ENCODE data around the gene PAX5.
A peak's percentile ranks its signal among the peaks of the same experiment; 100 is the strongest.

PAX5 gene

DNA sequence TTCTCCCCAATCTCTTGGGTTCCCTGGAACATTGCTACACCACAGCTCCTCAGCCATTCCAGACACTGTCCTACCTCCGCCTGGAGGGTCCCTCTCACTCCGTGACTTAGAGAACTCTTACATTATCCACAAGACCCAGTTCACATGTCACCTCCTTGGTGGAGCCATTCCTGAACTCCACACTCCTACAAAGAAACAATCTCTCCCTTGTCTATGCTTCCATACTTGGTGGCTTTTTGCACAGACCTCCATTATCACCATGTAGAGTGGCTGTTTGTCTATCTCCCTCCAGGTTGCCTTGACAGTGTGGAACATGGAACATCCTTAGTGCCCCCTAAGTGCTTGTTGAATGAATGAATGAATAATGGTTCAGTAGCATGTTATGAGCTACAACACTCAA is 105.9 kb downstream of the PAX5 start:
- no peak for DNase-seq

DNA sequence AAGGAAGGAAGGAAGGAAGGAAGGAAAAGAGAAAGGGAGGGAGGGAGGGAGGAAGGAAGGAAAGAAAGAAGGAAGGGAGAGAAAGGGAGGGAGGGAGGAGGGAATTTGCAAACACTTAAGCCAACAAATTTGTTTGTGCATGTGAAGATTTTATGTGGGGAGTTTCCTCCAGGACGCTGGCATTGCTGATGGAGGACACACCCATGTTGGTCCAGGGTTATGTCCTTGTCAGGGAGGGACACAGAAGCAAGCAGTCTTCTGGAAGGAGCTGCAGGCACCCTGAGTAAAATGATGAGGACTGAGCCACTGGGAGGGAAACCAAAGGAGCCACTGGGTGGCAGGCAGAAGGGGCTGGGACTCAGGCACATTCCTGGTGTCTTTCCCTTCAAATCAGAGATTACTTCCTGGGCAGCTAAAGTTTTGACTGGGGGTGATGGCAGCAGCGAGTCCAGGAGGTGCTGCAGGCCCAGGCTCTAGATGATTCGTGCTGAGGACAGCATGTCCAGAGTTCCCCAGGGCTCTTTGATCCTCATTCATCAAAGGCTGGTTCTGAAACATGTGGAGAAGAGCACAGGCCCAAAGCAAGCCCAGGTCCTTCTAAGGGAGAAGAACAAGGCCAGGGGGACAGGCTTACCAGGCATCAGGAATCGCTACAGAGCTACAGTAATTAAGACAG is 109.2 kb downstream of the PAX5 start:
- no peak for DNase-seq

DNA sequence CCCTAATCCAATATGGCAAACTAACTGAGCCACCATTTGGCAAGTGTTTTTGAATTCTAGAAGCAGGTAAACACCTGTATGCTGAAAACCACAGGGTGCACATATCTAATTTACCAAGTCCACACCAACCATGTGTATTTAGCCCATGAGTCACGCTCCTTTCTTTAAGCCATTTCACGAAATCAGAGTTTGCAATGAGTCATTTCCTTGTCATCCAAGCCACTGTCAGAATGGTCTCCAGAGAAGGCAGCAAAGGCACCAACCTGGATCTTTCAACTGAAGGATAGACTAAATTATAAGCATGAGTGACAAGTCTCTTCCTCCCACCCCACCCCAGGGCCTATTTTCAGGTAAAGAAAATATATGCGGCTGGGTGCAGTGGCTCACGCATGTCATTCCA is 110.0 kb downstream of the PAX5 start:
- DNase-seq = no peak

DNA sequence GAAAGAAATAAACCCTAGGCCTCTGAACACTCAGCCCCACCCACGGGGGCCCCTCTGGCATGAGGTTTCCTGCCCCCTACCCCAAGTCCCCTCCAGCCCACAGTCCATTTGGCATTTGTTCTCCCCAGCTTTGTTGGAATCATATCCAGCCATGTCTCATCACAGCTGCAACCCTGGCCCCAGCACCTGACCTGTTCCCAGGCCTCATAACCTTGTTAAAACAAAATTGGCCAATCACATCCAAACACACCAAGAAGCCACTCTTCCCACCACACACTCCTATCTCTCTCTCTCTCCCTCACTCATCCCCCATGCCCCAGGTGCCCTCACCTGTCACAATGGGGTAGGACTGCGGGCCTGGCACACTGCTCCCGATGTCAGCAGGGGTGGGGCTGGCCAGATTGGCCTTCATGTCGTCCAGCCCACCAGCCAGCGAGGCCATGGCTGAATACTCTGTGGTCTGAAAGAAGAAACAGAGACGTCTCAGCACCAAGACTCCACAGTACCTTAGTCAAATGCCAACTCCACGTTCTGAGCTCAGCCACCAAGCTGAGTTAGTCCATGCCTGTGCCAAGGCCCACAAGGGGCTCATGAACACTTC is 110.9 kb downstream of the PAX5 start:
- DNase-seq = no peak

DNA sequence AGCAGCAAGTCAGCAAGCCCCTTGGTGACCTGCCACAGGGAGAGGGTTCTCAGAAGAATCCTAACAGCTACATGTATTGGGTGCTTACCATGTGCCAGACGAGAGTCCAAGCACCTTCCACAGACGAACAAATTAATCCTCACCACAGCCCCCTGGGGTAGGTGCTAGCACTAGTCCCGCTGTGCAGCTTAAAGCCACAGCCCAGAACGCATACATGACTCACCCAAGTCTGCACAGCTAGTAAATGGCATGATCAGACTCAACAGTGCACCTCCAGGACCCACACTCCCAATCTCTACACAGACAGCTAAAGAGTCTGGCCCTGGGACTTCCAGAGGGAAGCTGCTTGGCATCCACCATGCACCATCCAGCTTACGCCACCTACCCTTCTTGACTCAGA is 111.5 kb downstream of the PAX5 start:
- no peak for DNase-seq

DNA sequence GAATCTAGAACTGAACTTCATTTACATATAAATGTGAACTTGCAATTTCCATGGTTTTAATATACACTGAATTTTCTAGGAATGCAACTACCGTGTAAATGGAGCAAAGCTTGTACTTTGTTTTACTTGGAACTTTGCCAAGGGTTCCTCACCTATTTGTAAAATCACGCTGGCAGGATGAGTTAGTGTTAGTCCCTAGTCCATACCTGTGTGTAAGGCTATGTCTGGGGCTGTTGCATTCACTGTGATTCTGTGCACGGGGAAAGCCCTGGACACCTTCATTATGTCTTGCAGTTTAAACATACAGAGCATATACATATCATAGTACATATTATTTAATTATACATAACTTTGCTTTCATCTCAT is 119.9 kb downstream of the PAX5 start:
- DNase-seq = peak; percentile 47

DNA sequence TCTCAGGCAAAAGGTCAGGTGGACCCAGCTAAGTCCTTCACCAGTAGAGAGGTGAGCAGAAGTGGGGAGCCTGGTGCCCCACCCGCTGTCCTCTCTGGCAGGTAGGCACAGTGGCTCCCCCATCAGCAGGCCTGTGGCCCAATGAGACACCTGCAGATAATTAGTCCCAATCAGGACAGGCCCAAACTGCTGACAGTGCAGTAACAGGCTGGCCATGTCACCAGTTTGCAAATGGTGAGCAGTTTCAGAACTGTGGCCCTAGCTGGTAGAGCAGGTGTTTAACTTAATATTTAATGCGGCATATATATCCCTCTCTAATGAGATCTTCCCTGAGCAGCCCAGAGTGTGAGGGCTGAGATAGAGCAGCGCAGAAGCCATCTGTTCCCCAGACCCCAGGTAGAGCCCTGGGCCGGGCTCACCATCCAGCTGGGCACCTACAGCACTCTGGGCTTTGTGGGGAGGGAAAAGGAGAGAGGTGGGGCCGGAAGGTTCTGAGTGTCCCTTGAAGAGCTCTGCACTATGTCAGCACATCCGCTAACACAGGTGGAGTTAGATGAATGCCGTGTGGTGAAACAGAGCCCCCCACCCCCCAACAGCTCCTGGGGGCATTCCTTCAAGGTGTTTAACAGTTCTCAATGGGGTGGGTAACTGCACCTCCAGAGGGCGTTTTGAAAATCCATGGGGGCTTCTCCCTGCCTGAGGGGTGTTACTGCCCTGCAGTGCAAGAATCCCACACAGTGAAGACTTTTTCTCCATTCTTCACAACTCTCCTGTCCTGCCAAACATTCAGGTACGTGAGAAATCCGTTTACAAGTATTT is 120.5 kb downstream of the PAX5 start:
- no peak for DNase-seq

DNA sequence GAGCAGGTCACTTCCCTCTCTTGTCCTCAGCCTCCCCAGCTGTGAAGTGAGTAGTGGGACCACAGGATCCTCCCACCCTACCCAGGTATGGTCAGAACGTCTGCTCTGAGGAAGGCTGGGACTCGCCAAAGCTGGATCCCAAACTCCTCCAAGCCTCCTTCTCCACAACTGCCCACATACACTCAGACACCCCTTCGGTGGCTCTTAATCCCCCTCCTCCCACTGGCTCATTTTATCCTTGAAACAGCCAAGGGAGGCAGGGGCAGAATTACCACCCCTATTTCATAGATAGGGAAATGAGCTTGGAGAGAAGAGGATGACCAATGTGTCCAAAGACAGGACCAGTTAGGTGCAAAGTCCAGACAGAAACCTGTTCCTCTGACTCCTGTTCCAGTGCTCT is 121.4 kb downstream of the PAX5 start:
- DNase-seq = no peak

DNA sequence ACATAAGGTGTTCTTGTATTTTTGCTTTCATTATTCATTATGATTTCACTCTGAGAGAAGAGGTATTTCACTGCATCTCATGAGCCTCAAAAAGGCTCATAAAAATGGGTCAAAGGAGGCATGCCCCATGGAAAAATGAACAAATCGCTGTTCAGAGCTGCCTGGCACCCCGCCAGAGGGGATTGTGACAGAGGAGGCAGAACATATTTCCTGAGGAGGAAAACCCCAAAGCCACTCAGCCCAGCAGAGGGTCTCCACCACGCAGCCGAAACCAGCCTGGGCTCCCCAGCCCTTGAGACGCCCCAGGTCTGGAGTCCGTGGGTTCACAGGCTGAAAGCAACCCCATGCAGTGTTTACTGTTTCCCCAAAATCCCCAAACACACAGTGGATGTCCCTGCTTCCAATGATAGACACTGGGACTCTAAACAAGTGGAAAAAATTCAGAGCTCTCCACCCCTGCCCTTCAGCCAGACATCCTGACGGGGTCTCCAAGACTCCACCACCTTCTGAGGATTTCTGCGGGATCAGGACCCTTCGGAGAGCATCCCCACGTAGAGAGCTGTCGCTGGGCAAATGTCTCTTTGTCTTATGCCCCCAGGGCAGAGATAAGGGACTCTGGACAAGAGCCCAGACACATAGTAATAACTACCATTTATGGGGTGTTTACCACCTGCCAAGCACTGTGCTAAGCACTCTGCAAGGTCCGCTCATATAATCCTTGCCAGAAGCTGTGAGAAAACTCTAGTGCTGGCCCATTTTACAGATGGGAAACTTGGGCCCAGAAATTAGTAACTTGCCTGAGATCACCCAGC is 122.3 kb downstream of the PAX5 start:
- DNase-seq = no peak

DNA sequence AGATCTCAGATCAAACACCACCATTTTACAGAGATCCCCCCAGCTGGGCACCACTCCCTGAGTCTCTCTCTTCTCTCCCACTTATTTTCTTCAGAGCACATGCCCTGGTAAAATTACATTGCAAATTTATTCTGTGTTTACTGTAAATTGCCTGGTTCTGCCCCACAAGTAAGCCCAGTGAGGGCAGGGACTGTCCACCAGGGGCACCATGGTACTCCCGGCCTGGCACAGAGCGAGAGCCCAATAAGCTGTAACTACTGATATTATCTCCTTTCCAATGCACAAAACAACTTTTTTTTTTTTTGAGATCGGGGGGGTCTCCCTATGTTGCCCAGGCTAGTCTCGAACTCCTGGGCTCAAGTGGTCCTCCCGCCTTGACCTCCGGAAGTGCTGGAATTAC is 123.0 kb downstream of the PAX5 start:
- no peak for DNase-seq

DNA sequence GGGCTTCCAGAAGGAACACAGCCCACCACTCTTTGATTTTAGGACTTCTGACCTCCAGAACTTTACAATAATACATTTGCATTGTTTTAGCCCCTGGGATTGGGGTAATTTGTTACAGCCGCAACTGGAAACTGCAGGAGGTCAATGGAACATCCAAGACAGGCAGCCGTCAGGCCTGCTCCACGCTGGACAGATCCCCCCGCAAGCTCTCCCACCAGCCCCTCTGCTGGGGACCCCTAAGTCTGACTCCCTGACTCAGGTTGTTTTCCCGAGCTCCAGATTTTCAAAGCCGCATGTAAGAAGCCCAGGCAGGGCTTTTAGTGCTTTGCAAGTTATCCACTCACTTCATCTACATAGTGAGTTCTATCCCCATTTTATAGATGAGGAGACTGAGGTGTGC is 127.6 kb downstream of the PAX5 start:
- DNase-seq = no peak

DNA sequence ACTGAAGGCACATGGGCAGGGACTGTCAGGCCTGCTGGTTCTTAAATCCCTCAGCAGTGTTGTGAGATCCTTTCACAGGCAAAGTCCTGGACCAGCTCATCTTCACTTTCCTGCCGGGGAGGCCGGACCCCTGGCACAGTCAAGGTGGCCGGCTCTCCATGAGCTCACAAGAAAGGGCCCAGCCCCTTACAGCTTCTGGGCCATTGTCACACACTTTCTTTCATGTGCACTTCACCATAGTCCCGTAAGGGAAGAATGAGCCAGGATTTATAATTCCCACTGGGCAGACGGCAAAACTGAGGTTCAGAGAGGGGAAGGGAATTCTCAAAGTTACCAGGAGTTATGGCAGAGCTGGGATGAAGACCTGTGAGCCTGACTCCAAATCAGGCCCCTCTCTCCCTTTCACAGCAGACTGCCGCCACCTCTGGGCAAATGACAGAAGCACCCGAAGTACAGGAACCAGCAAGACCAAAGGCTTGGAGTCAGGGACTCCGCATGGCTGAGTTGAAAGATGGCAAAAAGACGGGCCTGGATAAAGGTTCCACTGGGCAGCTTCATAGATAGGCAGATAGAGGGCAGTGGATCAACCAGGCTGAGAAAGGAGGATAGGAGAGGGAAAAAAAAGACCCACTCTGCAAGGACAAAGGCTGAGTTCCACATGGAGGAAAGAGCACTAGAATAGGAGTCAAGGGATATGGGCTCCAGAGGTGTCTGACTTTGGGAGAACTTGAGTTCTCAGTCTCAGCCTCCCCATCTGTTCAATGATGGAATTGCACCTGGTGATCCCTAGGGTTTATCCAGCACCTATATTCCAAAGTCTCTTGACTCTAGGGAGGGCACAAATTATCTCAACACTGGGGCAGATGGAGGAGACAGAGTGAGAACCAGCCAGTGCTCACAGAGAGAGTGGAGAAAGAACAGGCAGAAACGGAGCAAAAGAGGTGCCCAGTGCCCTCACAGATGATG is 128.7 kb downstream of the PAX5 start:
- no peak for DNase-seq

DNA sequence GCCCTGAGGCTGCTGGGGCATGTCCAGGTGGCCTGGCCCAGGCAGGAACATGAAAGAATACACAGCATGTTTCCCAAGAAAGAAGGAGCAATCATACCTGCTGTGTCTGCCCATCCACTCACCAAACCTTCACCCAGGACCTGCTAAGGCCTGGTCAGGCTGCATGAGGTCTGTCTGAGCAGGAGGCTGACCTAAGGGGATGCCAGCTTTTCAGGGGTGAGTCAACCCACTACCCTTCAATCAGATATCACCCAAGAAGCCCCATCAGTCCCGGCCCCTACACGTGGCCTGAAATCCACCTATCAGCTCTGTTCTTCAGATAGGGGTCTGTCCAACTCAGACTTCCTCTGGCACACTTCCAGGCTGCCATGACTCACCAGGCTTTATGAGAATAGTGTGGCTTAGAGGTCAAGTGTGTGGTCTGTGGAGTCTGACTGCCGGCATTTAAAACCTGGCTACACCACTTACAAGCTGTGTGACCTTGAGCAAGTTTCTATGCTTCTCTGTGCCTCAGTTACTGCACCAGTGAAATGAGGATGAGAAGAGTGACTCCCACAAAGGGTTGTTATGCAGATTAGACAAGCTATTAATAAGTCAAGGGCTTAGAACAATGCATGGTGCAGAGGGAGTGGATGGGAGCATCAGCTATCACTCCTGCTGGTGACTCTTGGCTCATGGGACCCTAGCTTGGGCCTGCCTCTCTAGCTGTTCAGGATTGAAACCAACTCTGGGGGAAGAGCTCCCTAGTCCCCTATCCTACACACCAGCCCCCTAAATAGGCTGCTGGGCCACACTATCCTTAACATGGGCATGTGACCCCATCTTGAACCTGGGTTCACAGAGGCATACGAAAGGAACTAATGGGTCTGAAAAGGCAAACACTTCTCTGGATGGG is 130.3 kb downstream of the PAX5 start:
- no peak for DNase-seq

DNA sequence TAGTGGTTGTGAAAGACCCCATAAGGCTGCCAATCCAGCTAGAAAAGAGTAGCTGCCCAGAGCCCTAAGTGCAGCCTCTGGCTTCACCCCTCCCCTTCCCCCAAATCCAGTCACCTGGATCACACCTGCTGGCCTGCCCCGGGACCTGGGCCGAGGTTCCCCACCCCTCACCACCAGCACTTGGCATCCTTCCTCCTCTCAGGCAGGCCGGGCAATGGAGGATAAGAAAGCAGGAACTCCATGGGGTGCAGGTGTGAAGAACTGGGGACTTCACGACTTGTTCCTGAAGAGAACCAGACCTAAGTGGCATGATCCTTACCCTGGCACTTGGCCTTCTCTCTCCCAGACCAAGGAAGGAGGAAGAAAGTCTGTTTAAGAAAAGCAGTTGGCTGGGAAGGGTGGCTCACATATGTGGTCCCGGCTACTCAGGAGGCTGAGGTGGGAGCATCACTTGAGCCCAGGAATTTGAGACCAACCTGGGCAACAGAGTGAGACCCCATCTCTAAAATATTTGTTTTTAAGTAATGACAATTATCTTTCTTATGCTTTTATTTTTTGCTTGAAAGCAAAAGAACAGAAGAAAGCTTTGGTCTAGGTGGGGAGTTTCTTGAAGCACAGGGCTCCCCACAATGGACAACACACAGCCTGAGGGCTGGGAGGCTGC is 131.1 kb downstream of the PAX5 start:
- DNase-seq = no peak

DNA sequence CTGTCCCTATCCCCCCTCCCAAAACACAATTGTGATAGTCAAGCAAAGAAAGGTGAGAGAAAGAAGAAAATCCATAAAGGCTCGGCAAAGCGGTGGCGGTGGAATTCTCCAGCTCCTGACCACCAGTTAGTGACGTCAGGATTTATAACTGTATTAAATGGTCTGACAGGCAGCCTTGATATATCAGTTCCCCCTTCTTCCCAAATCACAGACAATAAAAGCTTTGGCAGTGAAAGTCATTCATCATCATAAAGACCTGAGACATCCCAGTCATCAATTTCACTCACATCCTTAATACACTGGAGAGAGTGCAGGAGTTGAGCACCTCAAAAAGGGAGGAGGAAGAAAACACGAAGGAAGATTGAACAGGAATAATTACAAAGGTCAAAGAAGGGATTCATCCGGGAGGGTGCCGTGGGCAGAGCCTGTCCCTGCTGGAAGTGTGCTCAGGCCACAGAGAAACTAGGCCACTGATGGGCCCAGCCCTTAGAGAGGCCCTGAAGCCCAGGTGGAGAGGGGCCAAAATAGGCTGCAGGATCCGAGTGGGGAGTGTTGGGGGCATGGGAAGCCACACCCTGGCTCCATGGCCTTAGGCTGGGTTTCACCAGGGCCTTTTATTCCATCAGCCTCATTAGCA is 131.9 kb downstream of the PAX5 start:
- no peak for DNase-seq

DNA sequence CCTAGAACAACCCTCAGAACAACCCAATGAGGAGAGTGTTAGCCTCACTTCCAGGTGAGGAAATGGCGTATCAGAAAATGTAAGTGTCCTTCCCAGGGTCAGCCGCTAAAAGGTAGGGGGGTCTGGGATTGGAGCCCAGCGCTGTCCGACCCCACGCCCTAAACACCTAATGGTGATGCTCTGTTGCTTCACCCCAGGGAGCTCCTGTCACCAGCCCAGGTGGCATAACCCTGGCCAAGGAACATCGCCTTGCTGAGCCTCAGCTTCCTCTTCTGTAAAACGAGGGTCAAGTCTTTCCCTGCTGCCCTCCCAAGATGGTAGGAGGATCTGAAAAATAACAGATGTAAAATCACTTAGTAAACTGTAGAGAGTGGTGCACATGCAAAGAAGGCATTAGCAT is 132.5 kb downstream of the PAX5 start:
- no peak for DNase-seq

DNA sequence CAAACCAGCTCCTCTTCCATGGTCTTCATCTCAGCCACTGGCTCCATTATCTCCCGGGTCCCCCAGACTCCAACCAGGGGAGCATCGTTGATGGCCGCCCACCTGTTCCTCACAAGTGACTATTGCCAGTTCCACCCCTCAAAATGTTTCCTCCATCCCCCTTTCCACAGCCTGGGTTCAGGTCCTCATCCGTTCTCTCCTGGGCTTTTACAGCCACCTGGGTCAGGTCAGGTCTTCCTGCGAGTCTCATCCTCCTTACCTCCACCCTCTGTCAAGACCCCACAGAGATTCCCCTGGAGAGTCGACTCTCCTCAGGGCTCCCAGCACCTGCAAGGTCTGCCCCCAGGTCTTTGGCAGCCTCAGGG is 133.2 kb downstream of the PAX5 start:
- no peak for DNase-seq

DNA sequence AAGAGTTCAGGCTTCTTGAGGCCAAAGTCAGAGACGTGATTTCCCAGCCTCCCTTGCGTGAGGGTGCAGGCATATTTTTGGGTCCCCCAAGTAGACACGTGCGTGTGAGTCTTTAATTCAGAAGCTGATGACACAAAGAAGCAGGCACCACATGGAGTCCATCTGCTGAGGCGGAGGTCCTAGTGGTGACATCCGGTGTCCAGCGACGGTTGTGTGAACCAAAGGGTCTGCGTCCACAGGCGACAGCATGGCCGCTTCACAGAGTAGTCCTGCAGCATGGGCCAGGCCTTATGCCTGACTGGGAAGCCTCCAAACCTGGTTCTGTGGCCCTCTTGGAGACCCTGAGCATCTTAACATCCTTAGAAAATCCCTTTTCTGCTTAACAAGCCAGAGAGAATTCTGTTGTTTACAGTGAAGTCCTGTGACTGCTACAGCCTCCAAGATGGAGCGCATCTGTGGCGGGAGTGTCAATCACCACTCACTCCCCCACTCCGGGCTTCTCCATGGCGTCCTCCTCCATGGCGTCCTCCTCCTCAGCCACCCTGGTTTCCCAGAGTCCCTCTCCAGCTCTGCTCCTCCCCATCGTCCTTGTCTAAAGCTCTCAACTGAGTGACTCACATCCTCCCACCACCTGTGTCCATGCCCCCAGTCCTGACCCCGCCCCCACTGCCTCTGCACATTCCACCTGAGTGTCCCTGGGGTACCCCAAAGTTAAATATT is 133.8 kb downstream of the PAX5 start:
- no peak for DNase-seq

DNA sequence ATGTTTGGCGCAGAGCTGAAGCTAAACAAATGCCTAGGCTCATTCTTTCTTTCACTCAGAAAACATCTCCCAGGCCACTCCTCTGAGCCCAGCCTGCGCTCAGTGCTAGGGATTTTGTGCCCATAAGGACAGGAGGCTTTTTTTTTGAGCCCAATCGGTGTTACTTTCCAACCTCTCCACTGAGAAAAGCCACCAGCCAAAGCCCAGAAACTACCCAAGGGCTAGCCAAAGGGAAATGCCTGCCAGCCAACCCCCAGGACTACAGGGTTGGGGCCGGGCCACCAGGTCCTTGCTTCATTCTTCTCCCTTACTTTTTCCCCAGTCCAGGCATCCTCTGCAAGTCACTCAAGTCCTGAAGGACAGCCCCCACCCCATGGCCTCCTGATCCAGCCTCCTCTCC is 134.7 kb downstream of the PAX5 start:
- DNase-seq = no peak
